Vagina (tissue), 2 donors: ENCODE measurements around the gene GALNT16.

ENCODE experiments used
- CTCF ChIP-seq, 3 experiments: fragments of 450-650 bp in 2 of 3; fragments of 200-600 bp in 1 of 3; sonication (generic) in 1 of 3; IDR thresholded peaks; one replicate each; pipeline ENCODE4 v1.5.1; 2017 to 2019; ENCODE audit warnings: antibody characterized with exemption in 3 of 3, mild to moderate bottlenecking in 2 of 3, moderate library complexity in 2 of 3
- POLR2A ChIP-seq, 2 donors: fragments of 450-650 bp; IDR thresholded peaks; one replicate each; pipeline ENCODE4 v1.6.1; 2017; ENCODE audit warnings: antibody characterized with exemption in 2 of 2, mild to moderate bottlenecking in 2 of 2, moderate library complexity in 2 of 2
- POLR2AphosphoS5 ChIP-seq, 2 donors: sonication (generic); formaldehyde crosslinking; IDR thresholded peaks; one replicate each; pipeline ENCODE4 v1.9.0; 2017; ENCODE audit warnings: antibody characterized with exemption in 2 of 2, mild to moderate bottlenecking in 2 of 2, low read depth in 1 of 2; ENCODE audit not compliant: insufficient read depth in 1 of 2

DNA sequence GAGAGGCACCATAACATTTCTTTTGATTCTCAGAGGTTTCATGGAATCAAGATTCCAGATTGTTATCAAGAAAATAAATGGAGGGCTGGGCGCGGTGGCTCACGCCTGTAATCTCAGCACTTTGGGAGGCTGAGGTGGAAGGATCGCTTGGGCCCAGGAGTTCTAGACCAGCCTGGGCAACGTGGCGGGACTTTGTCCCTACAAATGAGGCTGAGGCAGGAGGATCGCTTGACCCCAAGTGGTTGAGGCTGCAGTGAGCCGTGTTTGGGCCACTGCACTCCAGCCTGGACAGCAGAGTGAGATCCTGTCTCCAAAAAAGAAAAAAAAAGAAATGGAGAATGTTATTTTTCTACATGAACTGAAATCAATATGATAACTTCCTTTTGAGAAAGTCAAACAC, 139.8 kb downstream of the GALNT16 start:
- no peak for TF ChIP-seq POLR2A (IDR thresholded peaks at IDR 0.05)
- no peak for TF ChIP-seq CTCF (IDR thresholded peaks at IDR 0.05)
- no peak for TF ChIP-seq POLR2AphosphoS5 (IDR thresholded peaks at IDR 0.05; ENCODE audit: insufficient read depth in 1 of 2, low read depth in 1 of 2)
